WTC11 (cell line): ENCODE results near the gene WASF3. TPM values are rescaled to one million over a fixed set of nuclear protein-coding genes. Genes with fewer than 3 reads are reported as not detected.

ENCODE experiments used
- ATAC-seq: fragments of 200-7000 bp; cut with Tn5 transposase; 2 replicates; pipeline ENCODE4 v1.10.0; 2021; ENCODE audit warnings: mild to moderate bottlenecking, moderate library complexity
- CTCF ChIA-PET: fragments of 300-600 bp; sonication (Branson Sonifier 250); formaldehyde crosslinking; loops from one replicate; lab custom pipeline; 2021; ENCODE audit warnings: antibody characterized with exemption; lab: Charles Lee
- POLR2A ChIA-PET: fragments of 350-600 bp; sonication (Branson Sonifier 250); formaldehyde crosslinking; loops from one replicate; lab custom pipeline; 2021; ENCODE audit warnings: antibody characterized with exemption; lab: Charles Lee
- DNase-seq: peaks from one replicate; pipeline ENCODE4 v3.0.0; 2021; ENCODE audit warnings: low spot score
- H3K27ac Mint-ChIP-seq: 2 replicates; pipeline ENCODE4 v1.8.0; 2021; ENCODE audit warnings: mixed read lengths
- H3K27me3 Mint-ChIP-seq: 2 replicates; pipeline ENCODE4 v1.8.0; 2021; ENCODE audit warnings: low read depth, mild to moderate bottlenecking, moderate library complexity, mixed read lengths
- H3K36me3 Mint-ChIP-seq: 2 replicates; pipeline ENCODE4 v1.8.0; 2021; ENCODE audit warnings: mixed read lengths
- H3K4me1 Mint-ChIP-seq: 2 replicates; pipeline ENCODE4 v1.8.0; 2022; ENCODE audit warnings: mixed read lengths
- H3K4me3 Mint-ChIP-seq: 2 replicates; pipeline ENCODE4 v1.8.0; 2021; ENCODE audit warnings: mild to moderate bottlenecking, moderate library complexity, mixed read lengths
- H3K9me3 Mint-ChIP-seq: 2 replicates; pipeline ENCODE4 v1.8.0; 2021; ENCODE audit warnings: mixed read lengths
- CBFB ChIP-seq: sonication (generic); formaldehyde crosslinking; IDR thresholded peaks from 2 replicates; pipeline ENCODE4 v1.8.1; 2022; ENCODE audit warnings: mild to moderate bottlenecking, low read depth, missing genetic modification reagents
- CREM ChIP-seq: sonication (generic); formaldehyde crosslinking; IDR thresholded peaks from 2 replicates; pipeline ENCODE4 v1.8.1; 2022; ENCODE audit warnings: mild to moderate bottlenecking, missing genetic modification reagents, moderate library complexity
- FOXP1 ChIP-seq: sonication (generic); formaldehyde crosslinking; IDR thresholded peaks from 2 replicates; pipeline ENCODE4 v1.8.0; 2022; ENCODE audit warnings: missing genetic modification reagents, mild to moderate bottlenecking, moderate library complexity, borderline replicate concordance
- GTF2I ChIP-seq: fragments of 250-450 bp; sonication (Bioruptor Pico); conservative IDR thresholded peaks from 2 replicates; pipeline ENCODE4 v1.4.0; 2021; ENCODE audit warnings: mild to moderate bottlenecking
- HMGA2 ChIP-seq: fragments of 250-450 bp; sonication (Bioruptor Pico); IDR thresholded peaks from 2 replicates; pipeline ENCODE4 v1.4.0; 2021; ENCODE audit warnings: mild to moderate bottlenecking, moderate library complexity
- IRF1 ChIP-seq: sonication (generic); formaldehyde crosslinking; IDR thresholded peaks from 2 replicates; pipeline ENCODE4 v1.8.0; 2023; ENCODE audit warnings: missing genetic modification reagents
- NR1H2 ChIP-seq: sonication (generic); formaldehyde crosslinking; IDR thresholded peaks from 2 replicates; pipeline ENCODE4 v1.9.0; 2021; ENCODE audit warnings: mild to moderate bottlenecking, moderate library complexity, missing genetic modification reagents
- SMAD4 ChIP-seq: sonication (generic); formaldehyde crosslinking; IDR thresholded peaks from 2 replicates; pipeline ENCODE4 v1.8.0; 2022; ENCODE audit warnings: mild to moderate bottlenecking, missing genetic modification reagents
- SP1 ChIP-seq: sonication (generic); formaldehyde crosslinking; conservative IDR thresholded peaks from 2 replicates; pipeline ENCODE4 v1.8.1; 2022; ENCODE audit warnings: missing genetic modification reagents
- ZNF219 ChIP-seq: sonication (generic); formaldehyde crosslinking; IDR thresholded peaks from 2 replicates; pipeline ENCODE4 v1.8.0; 2023; ENCODE audit warnings: missing genetic modification reagents, mild to moderate bottlenecking, borderline replicate concordance
- ZNF263 ChIP-seq: sonication (generic); formaldehyde crosslinking; IDR thresholded peaks from 2 replicates; pipeline ENCODE4 v1.8.1; 2022; ENCODE audit warnings: low read depth, mild to moderate bottlenecking, moderate library complexity, missing genetic modification reagents
- ZNF317 ChIP-seq: sonication (generic); formaldehyde crosslinking; IDR thresholded peaks from 2 replicates; pipeline ENCODE4 v1.8.1; 2023; ENCODE audit warnings: low read depth, mild to moderate bottlenecking, moderate library complexity, missing genetic modification reagents, borderline replicate concordance
- ZNF532 ChIP-seq: fragments of 250-450 bp; sonication (Bioruptor Pico); IDR thresholded peaks from 2 replicates; pipeline ENCODE4 v1.9.0; 2021; ENCODE audit warnings: mild to moderate bottlenecking, borderline replicate concordance
- total RNA-seq: library from RNA; stranded (reverse); gene quantifications from 3 replicates; pipeline ENCODE4 v1.2.3, GENCODE V29; 2021
- TF ChIP-seq, protein P1 (sequence below): sonication (generic); formaldehyde crosslinking; IDR thresholded peaks from 2 replicates; pipeline ENCODE4 v1.8.1; 2023; ENCODE audit warnings: mild to moderate bottlenecking, missing genetic modification reagents, moderate library complexity
- TF ChIP-seq, protein P2 (sequence below): sonication (generic); formaldehyde crosslinking; IDR thresholded peaks from 2 replicates; pipeline ENCODE4 v1.8.0; 2023; ENCODE audit warnings: missing genetic modification reagents, mild to moderate bottlenecking, borderline replicate concordance
- TF ChIP-seq, protein P3 (sequence below): fragments of 250-450 bp; sonication (Bioruptor Pico); IDR thresholded peaks from 2 replicates; pipeline ENCODE4 v2.1.2; 2022; ENCODE audit warnings: mild to moderate bottlenecking, moderate library complexity

WASF3 gene
- total RNA-seq, 1 experiment from 2014 or later: 26.8 TPM

- ChIA-PET POLR2A (no interaction called here), CTCF (interaction anchor here (0.9 to 7.8 kb wide), 5 partner anchors 8 to 223 kb away, joined by 3 to 107 read pairs (median 6); no protein-coding TSS in a partner anchor)
- Mint-ChIP-seq H3K27ac (no peak overlapping the region), H3K9me3 (no peaks in the 10 kb centered on the region), H3K4me3 (no peak overlapping the region), H3K36me3 (no peaks in the 10 kb centered on the region), H3K4me1 (peaks cover 21% of the 10 kb centered on the region), H3K27me3 (no peaks in the 10 kb centered on the region; the same call in 1 of the 2 replicates)
- TF ChIP-seq CREM (CRISPR knock-in tag): no peak
- TF ChIP-seq, protein P1, sequence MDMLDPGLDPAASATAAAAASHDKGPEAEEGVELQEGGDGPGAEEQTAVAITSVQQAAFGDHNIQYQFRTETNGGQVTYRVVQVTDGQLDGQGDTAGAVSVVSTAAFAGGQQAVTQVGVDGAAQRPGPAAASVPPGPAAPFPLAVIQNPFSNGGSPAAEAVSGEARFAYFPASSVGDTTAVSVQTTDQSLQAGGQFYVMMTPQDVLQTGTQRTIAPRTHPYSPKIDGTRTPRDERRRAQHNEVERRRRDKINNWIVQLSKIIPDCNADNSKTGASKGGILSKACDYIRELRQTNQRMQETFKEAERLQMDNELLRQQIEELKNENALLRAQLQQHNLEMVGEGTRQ (CRISPR knock-in tag): no peak
- TF ChIP-seq ZNF532 (CRISPR knock-in tag): no peak
- TF ChIP-seq FOXP1 (CRISPR knock-in tag): no peak
- TF ChIP-seq HMGA2 (CRISPR knock-in tag): no peak
- no peak for TF ChIP-seq SP1 (CRISPR knock-in tag)
- TF ChIP-seq, protein P2, sequence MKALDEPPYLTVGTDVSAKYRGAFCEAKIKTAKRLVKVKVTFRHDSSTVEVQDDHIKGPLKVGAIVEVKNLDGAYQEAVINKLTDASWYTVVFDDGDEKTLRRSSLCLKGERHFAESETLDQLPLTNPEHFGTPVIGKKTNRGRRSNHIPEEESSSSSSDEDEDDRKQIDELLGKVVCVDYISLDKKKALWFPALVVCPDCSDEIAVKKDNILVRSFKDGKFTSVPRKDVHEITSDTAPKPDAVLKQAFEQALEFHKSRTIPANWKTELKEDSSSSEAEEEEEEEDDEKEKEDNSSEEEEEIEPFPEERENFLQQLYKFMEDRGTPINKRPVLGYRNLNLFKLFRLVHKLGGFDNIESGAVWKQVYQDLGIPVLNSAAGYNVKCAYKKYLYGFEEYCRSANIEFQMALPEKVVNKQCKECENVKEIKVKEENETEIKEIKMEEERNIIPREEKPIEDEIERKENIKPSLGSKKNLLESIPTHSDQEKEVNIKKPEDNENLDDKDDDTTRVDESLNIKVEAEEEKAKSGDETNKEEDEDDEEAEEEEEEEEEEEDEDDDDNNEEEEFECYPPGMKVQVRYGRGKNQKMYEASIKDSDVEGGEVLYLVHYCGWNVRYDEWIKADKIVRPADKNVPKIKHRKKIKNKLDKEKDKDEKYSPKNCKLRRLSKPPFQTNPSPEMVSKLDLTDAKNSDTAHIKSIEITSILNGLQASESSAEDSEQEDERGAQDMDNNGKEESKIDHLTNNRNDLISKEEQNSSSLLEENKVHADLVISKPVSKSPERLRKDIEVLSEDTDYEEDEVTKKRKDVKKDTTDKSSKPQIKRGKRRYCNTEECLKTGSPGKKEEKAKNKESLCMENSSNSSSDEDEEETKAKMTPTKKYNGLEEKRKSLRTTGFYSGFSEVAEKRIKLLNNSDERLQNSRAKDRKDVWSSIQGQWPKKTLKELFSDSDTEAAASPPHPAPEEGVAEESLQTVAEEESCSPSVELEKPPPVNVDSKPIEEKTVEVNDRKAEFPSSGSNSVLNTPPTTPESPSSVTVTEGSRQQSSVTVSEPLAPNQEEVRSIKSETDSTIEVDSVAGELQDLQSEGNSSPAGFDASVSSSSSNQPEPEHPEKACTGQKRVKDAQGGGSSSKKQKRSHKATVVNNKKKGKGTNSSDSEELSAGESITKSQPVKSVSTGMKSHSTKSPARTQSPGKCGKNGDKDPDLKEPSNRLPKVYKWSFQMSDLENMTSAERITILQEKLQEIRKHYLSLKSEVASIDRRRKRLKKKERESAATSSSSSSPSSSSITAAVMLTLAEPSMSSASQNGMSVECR: no peak
- TF ChIP-seq CBFB (CRISPR knock-in tag): no peak
- TF ChIP-seq ZNF219 (CRISPR knock-in tag): no peak
- DNase-seq (no peak), ATAC-seq (no peak; the same call in 1 of the 2 replicates)
Observed at GRCh38 chr13:26706381-26706780, 148.9 kb downstream of the WASF3 start.

- CTCF ChIA-PET: interaction anchor here (0.7 to 7.8 kb wide), 19 partner anchors 9 to 521 kb away, joined by 3 to 107 read pairs (median 4); no protein-coding TSS in a partner anchor
- TF ChIP-seq ZNF263 (no peak), ZNF317 (CRISPR knock-in tag) (no peak), GTF2I (no peak), NR1H2 (no peak), SMAD4 (CRISPR knock-in tag) (no peak), ZNF532 (CRISPR knock-in tag) (no peak), IRF1 (CRISPR knock-in tag) (no peak)
- TF ChIP-seq, protein P3, sequence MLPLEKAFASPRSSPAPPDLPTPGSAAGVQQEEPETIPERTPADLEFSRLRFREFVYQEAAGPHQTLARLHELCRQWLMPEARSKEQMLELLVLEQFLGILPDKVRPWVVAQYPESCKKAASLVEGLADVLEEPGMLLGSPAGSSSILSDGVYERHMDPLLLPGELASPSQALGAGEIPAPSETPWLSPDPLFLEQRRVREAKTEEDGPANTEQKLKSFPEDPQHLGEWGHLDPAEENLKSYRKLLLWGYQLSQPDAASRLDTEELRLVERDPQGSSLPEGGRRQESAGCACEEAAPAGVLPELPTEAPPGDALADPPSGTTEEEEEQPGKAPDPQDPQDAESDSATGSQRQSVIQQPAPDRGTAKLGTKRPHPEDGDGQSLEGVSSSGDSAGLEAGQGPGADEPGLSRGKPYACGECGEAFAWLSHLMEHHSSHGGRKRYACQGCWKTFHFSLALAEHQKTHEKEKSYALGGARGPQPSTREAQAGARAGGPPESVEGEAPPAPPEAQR (CRISPR knock-in tag): no peak
Observed at GRCh38 chr13:26707122-26708006, 149.9 kb downstream of the WASF3 start.

More at GRCh38 chr13:26707122-26708006, 149.9 kb downstream of the WASF3 start:
- Mint-ChIP-seq H3K27me3 (peaks cover 1% of the 10 kb centered on the region), H3K36me3 (peaks cover 5% of the 10 kb centered on the region), H3K27ac (no peak overlapping the region), H3K9me3 (peaks cover 5% of the 10 kb centered on the region), H3K4me1 (peaks cover 21% of the 10 kb centered on the region), H3K4me3 (no peak overlapping the region)
- DNase-seq (peak; percentile 71), ATAC-seq (peak; percentile 87)
- POLR2A ChIA-PET: no interaction called here
